Measurements from ENCODE around the gene PAPOLA. TPM values are rescaled to one million over a fixed set of nuclear protein-coding genes. Genes with fewer than 3 reads are reported as not detected.
"Not testable (repeated sequence)": the region's sequence is repeated elsewhere in the genome, so short reads cannot be mapped to it uniquely, and the experiment has no call there.

Gene PAPOLA
- total RNA-seq, 2 donors from 2014 or later, result 127 to 153 TPM

- no peak for DNase-seq (ENCODE audit: low spot score)
- intact Hi-C loops (cut with DNase I), result no loop called here
Observed at GRCh38 chr14:96497586-96497985, 4.6 kb upstream of the PAPOLA start.

GRCh38 chr14:96501217-96501739 lies 904 bp upstream of the PAPOLA start:
- DNase-seq (ENCODE audit: low spot score), result no peak
- intact Hi-C loops (cut with DNase I), result no loop called here

GRCh38 chr14:96502621-96503305 lies 581 bp downstream of the PAPOLA start:
- intact Hi-C loops (cut with DNase I), result no loop called here
- peak; percentile 91 for DNase-seq (ENCODE audit: low spot score)

- no peak for DNase-seq (ENCODE audit: low spot score)
- intact Hi-C loops (cut with DNase I), result no loop called here
Observed at GRCh38 chr14:96503306-96503679, 1.1 kb downstream of the PAPOLA start.

- DNase-seq (ENCODE audit: low spot score); intact Hi-C loops (cut with DNase I): not testable (repeated sequence)
Observed at GRCh38 chr14:96504353-96504752, 2.2 kb downstream of the PAPOLA start.

GRCh38 chr14:96507723-96508122 lies 5.5 kb downstream of the PAPOLA start:
- intact Hi-C loops (cut with DNase I), result no loop called here
- no peak for DNase-seq (ENCODE audit: low spot score)

GRCh38 chr14:96508900-96509299 lies 6.7 kb downstream of the PAPOLA start:
- DNase-seq (ENCODE audit: low spot score), result no peak
- intact Hi-C loops (cut with DNase I), result no loop called here

- no peak for DNase-seq (ENCODE audit: low spot score)
- intact Hi-C loops (cut with DNase I), result no loop called here
Observed at GRCh38 chr14:96509457-96510090, 7.4 kb downstream of the PAPOLA start.

- intact Hi-C loops (cut with DNase I), result no loop called here
Observed at GRCh38 chr14:96511146-96511545, 9.0 kb downstream of the PAPOLA start.

GRCh38 chr14:96511667-96512066 lies 9.5 kb downstream of the PAPOLA start:
- intact Hi-C loops (cut with DNase I), result no loop called here
- no peak for DNase-seq (ENCODE audit: low spot score)

More at GRCh38 chr14:96511146-96511545, 9.0 kb downstream of the PAPOLA start:
- DNase-seq (ENCODE audit: low spot score), result no peak

GRCh38 chr14:96512122-96512521 lies 9.9 kb downstream of the PAPOLA start:
- intact Hi-C loops (cut with DNase I), result no loop called here
- DNase-seq (ENCODE audit: low spot score), result no peak

GRCh38 chr14:96512602-96513397 lies 10.6 kb downstream of the PAPOLA start:
- DNase-seq (ENCODE audit: low spot score), result no peak
- intact Hi-C loops (cut with DNase I), result no loop called here

- DNase-seq (ENCODE audit: low spot score), result no peak
- intact Hi-C loops (cut with DNase I), result no loop called here
Observed at GRCh38 chr14:96514694-96515093, 12.5 kb downstream of the PAPOLA start.

- intact Hi-C loops (cut with DNase I), result no loop called here
- DNase-seq (ENCODE audit: low spot score), result no peak
Observed at GRCh38 chr14:96515731-96516130, 13.5 kb downstream of the PAPOLA start.

- no peak for DNase-seq (ENCODE audit: low spot score)
- intact Hi-C loops (cut with DNase I), result no loop called here
Observed at GRCh38 chr14:96516351-96516750, 14.2 kb downstream of the PAPOLA start.

GRCh38 chr14:96519970-96520369 lies 17.8 kb downstream of the PAPOLA start:
- intact Hi-C loops (cut with DNase I), result no loop called here
- no peak for DNase-seq (ENCODE audit: low spot score)

- no peak for DNase-seq (ENCODE audit: low spot score)
- intact Hi-C loops (cut with DNase I), result no loop called here
Observed at GRCh38 chr14:96525452-96525851, 23.3 kb downstream of the PAPOLA start.

- intact Hi-C loops (cut with DNase I), result no loop called here
- no peak for DNase-seq (ENCODE audit: low spot score)
Observed at GRCh38 chr14:96532632-96533031, 30.4 kb downstream of the PAPOLA start.

- DNase-seq (ENCODE audit: low spot score), result no peak
- intact Hi-C loops (cut with DNase I), result no loop called here
Observed at GRCh38 chr14:96536807-96537206, 34.6 kb downstream of the PAPOLA start.
